SU-DHL-6 (cell line): ENCODE measurements around the gene SYT8.

Experiments
- H2AFZ ChIP-seq: fragments of 200-600 bp; sonication (generic); 2 replicates; pipeline ENCODE4 v1.6.1; 2014; ENCODE audit warnings: low read depth, mild to moderate bottlenecking, moderate library complexity, mixed read lengths, antibody characterized with exemption, low read length; ENCODE audit not compliant: severe bottlenecking
- H3F3A ChIP-seq: fragments of 200-600 bp; shearing (Covaris generic); 2 replicates; pipeline ENCODE4 v1.6.0; 2016; ENCODE audit warnings: antibody characterized with exemption, mild to moderate bottlenecking; ENCODE audit not compliant: insufficient read depth
- H3K27ac ChIP-seq: fragments of 200-600 bp; sonication (generic); 2 replicates; pipeline ENCODE4 v1.5.1; 2016; ENCODE audit warnings: low read depth, mild to moderate bottlenecking, low read length, moderate library complexity, mixed read lengths
- H3K27me3 ChIP-seq: fragments of 200-600 bp; sonication (generic), shearing (Covaris generic); 2 replicates; pipeline ENCODE4 v1.6.0; 2014; ENCODE audit warnings: mild to moderate bottlenecking, low read length
- H3K36me3 ChIP-seq: fragments of 200-600 bp; sonication (generic); 2 replicates; pipeline ENCODE4 v1.6.1; 2014; ENCODE audit warnings: mild to moderate bottlenecking, low read length, mixed read lengths
- H3K4me2 ChIP-seq: fragments of 300-600, 200-600 bp; shearing (Covaris generic), sonication (generic); 2 replicates; pipeline ENCODE4 v1.6.0; 2014; ENCODE audit warnings: low read length, low read depth, mild to moderate bottlenecking; ENCODE audit not compliant: poor library complexity, severe bottlenecking
- H3K4me3 ChIP-seq: fragments of 200-600 bp; sonication (generic); 2 replicates; pipeline ENCODE4 v1.5.1; 2014; ENCODE audit warnings: antibody characterized with exemption, low read length, mild to moderate bottlenecking, mixed read lengths; ENCODE audit not compliant: insufficient read depth, poor library complexity, severe bottlenecking
- H3K79me2 ChIP-seq: fragments of 200-600 bp; sonication (generic); 2 replicates; pipeline ENCODE4 v1.6.1; 2014; ENCODE audit warnings: mild to moderate bottlenecking, low read length, moderate library complexity; ENCODE audit not compliant: insufficient read depth
- H3K9ac ChIP-seq: fragments of 200-600 bp; sonication (generic); 2 replicates; pipeline ENCODE4 v1.7.0; 2014; ENCODE audit warnings: mild to moderate bottlenecking, low read length
- H3K9me2 ChIP-seq: fragments of 200-600 bp; sonication (generic); replicated peaks from 2 replicates; pipeline ENCODE4 v1.6.1; 2014; ENCODE audit warnings: low read length; ENCODE audit not compliant: insufficient read depth
- H3K9me3 ChIP-seq: fragments of 200-600 bp; sonication (generic); 2 replicates; pipeline ENCODE4 v1.6.1; 2014; ENCODE audit warnings: low read length, mixed read lengths; ENCODE audit not compliant: insufficient read depth
- H4K20me1 ChIP-seq: fragments of 200-600 bp; sonication (generic); 2 replicates; pipeline ENCODE4 v1.6.1; 2014; ENCODE audit warnings: low read depth, mild to moderate bottlenecking, antibody characterized with exemption, low read length, moderate library complexity, mixed read lengths
- CTCF ChIP-seq: fragments of 200-600 bp; sonication (generic); IDR thresholded peaks from one replicate; pipeline ENCODE4 v1.5.1; 2017; ENCODE audit warnings: antibody characterized with exemption, mild to moderate bottlenecking, low read length, moderate library complexity; ENCODE audit not compliant: insufficient read depth, poor library complexity, severe bottlenecking
- EZH2phosphoT487 ChIP-seq: fragments of 200-600 bp; sonication (generic), shearing (Covaris generic); conservative IDR thresholded peaks from 2 replicates; pipeline ENCODE4 v1.6.1; 2018; ENCODE audit warnings: mild to moderate bottlenecking, antibody characterized with exemption, low read length, moderate library complexity, mixed read lengths

Gene SYT8

DNA sequence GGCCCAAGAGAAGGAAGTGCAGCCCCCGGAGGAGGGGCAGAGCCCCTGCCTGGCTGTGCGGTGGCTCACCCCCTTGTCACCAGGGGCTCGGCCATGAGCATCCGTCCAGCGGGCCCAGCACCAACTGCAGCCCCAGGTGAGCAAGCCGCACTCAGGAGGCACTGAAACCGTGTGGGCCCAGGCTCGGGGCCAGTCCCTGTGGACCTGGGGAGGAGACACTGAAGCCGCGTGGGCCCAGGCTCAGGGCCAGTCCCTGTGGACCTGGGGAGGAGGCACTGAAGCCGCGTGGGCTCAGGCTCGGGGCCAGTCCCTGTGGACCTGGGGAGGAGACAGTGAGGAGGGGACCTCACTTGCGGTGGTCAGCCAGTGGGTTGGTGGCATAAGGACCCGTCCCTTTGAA lies 32.0 kb downstream of the SYT8 start:
- Histone ChIP-seq H3K9ac (no peak overlapping the region), H3K9me3 (no peaks in the 10 kb centered on the region), H3K9me2 (no peaks in the 10 kb centered on the region), H2AFZ (no peak overlapping the region), H3K27me3 (no peaks in the 10 kb centered on the region), H4K20me1 (peaks cover 5% of the 10 kb centered on the region; the same call in 1 of the 2 replicates), H3K36me3 (no peaks in the 10 kb centered on the region), H3K79me2 (no peaks in the 10 kb centered on the region), H3F3A (no peaks in the 10 kb centered on the region), H3K4me3 (no peak overlapping the region), H3K4me2 (no peak overlapping the region), H3K27ac (no peak overlapping the region)
- no peak for TF ChIP-seq EZH2phosphoT487
- no peak for TF ChIP-seq CTCF

DNA sequence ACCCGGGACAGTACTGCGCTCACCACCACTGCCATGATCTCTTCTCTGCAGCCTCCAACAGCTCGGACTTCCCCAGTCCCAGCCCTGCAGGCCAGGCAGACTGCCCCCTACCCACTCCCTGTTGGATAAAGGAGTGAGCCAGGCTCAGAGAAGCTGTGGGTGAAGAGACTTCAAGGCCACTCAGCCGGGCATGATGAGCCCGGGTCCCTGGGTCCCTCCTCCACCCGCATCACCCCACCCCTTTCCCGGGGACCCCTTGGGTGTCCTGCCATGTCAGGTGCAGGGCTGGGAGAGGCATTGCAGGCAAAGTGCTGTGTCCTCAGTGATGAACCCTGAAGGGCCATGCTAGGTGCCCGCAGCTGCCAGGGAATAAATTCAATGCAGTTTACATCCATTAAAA lies 32.6 kb downstream of the SYT8 start:
- TF ChIP-seq CTCF (no peak), EZH2phosphoT487 (no peak)
- H3F3A ChIP-seq, result no peaks in the 10 kb centered on the region
- H3K4me3 ChIP-seq, result no peak overlapping the region
- no peak overlapping the region for H3K4me2 ChIP-seq
- no peaks in the 10 kb centered on the region for H3K9me2 ChIP-seq
- H4K20me1 ChIP-seq, result no peaks in the 10 kb centered on the region; the same call in 1 of the 2 replicates
- H2AFZ ChIP-seq, result no peak overlapping the region
- H3K27ac ChIP-seq, result no peak overlapping the region
- H3K27me3 ChIP-seq, result no peaks in the 10 kb centered on the region
- H3K36me3 ChIP-seq, result no peaks in the 10 kb centered on the region
- H3K9me3 ChIP-seq, result no peaks in the 10 kb centered on the region
- no peaks in the 10 kb centered on the region for H3K79me2 ChIP-seq
- H3K9ac ChIP-seq, result no peak overlapping the region

DNA sequence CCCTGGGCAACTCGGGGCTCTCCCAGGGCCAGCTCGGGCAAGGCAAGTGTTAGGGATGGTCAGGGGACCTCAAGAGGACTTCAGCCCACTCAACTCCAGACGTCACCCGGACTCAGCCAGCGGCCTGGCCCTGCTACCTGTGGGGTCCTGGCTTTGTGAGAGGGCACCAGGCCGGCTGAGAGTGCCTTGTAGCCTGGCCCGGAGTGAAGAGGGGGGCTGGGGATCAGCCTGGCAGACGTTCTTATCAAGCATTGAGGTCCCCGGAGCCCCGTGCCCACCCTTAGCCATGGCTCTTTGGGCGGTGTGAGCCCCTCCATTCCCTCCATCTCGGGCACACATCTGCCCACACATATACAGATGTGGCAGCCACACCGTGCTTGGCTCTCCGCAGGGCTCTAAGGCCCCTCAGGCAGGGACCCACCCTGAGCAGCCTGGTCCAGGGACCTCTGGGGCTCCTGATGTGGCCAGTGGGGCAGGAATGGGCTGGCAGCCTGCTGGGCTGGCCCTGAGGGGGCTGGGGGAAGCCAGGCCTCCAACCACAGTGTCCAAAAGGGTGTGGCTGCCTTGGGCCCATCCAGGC lies 33.4 kb downstream of the SYT8 start:
- Histone ChIP-seq H3K9me2 (no peaks in the 10 kb centered on the region), H3K79me2 (no peaks in the 10 kb centered on the region), H3K4me3 (no peak overlapping the region), H3K9ac (no peak overlapping the region), H4K20me1 (no peaks in the 10 kb centered on the region; the same call in 1 of the 2 replicates), H3F3A (no peaks in the 10 kb centered on the region), H2AFZ (no peak overlapping the region), H3K36me3 (no peaks in the 10 kb centered on the region), H3K27ac (no peak overlapping the region), H3K4me2 (no peak overlapping the region), H3K27me3 (no peaks in the 10 kb centered on the region), H3K9me3 (no peaks in the 10 kb centered on the region)
- TF ChIP-seq CTCF (no peak), EZH2phosphoT487 (no peak)
